GM19023 (cell line): Measurements from ENCODE around the gene LPGAT1.
"Not testable (repeated sequence)": the region's sequence is repeated elsewhere in the genome, so short reads cannot be mapped to it uniquely, and the experiment has no call there.

ENCODE experiments used
- ATAC-seq: cut with Tn5 transposase; IDR thresholded peaks from one replicate; pipeline ENCODE4 v1.9.1; 2021; ENCODE audit warnings: mild to moderate bottlenecking, moderate library complexity; ENCODE audit not compliant: unreplicated experiment

LPGAT1 gene

GRCh38 chr1:211735208-211736170, 95.1 kb downstream of the LPGAT1 start:
- no peak for ATAC-seq

DNA sequence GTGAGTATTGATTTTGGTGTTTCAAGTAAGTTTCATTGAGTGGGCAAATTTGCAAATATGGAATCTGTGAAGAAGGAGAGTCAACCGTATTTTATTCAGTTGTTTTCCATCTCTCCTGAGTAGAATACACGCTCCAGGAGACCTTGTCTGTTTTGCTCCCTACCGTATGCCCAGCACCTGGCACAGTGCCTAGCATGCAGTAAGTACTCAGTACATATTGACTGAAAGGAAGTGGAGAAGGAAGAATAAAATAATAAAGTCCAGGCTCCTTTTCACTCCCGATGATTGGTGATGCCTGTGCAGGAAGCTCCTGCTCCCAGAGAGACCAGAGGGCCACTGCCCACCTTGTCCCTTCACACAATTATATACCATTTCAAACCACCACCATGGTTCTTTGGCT, 95.8 kb downstream of the LPGAT1 start:
- no peak for ATAC-seq

DNA sequence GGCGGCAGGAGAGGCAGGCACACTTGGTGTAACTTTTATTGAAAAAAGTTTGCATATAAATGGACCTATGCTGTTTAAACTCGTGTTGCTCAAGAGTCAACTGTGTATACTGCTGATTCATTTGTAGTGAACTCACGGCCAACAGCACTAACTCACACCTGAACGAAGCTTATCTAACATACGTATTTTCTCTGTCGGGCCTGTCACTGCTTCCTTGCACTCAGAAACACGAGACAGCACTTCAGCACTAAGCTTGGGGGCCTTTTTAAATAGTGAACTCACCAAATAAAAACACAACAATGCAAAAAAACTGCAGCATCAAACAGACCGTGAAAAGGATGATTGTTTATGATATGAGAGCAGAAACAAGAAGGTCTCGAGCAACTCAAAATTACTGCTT, 96.2 kb downstream of the LPGAT1 start:
- no peak for ATAC-seq

DNA sequence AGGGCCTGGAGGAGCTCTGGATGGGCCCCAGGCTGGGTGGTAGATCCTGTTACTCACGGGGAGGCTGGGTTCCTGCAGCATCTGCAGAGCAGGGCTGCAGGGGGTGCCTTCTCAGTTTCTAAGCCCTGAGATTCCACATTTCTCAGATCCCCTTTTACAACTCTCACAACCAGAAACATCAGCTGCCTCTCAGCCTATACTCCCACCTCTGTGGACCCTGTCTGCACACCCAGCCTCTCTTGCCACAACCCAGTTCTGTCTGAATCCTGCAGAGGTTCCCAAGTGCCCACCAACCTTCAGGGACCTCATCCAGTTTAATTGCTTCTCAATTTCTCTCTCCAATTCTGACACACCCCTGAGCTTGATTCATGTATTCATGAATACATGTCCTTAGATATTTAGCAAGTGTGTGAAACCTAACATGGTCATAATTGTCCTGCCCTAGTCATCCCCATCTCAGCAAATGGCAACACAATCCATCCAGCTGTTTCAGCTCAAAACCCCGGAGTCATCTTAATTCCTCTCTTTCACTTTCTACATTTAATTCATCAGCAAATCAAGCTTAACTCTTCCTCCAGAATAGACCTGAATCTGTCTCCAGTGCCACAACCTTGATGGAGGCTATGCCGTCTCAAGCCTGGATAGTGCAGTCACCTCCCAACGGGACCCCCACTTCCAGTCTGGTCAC, 98.1 kb downstream of the LPGAT1 start:
- peak; percentile 50 for ATAC-seq

- ATAC-seq = peak; percentile 30
Measured at GRCh38 chr1:211731456-211732292, 98.9 kb downstream of the LPGAT1 start.

GRCh38 chr1:211730347-211730746, 100.2 kb downstream of the LPGAT1 start:
- ATAC-seq = no peak

- ATAC-seq = no peak
Measured at GRCh38 chr1:211729238-211729637, 101.3 kb downstream of the LPGAT1 start.

DNA sequence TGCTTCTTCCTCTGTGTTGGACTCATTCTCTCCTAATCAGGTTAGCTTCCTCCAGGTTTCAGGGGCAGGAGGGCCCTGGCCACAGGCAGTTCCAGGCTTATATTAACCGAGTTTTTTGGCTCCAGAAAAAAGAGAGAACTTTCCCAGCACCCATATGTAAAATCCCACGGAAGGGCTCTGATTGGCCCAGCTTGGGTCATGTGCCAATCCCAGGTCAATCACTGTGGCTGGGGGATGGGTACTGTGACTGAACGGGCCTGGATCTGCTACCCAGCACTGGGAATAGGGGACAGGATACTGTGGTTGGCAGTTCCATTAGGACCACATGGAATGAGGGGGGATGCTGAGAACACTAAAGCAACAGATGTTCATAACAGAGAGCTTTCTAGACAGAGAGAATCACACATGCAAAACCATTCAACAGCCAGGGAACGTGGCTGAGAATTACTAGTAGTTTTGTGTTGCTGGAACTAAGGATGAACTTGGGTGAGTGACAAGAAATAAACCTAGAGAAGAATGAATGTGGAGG, 104.0 kb downstream of the LPGAT1 start:
- no peak for ATAC-seq

GRCh38 chr1:211724687-211725196, 105.8 kb downstream of the LPGAT1 start:
- no peak for ATAC-seq

DNA sequence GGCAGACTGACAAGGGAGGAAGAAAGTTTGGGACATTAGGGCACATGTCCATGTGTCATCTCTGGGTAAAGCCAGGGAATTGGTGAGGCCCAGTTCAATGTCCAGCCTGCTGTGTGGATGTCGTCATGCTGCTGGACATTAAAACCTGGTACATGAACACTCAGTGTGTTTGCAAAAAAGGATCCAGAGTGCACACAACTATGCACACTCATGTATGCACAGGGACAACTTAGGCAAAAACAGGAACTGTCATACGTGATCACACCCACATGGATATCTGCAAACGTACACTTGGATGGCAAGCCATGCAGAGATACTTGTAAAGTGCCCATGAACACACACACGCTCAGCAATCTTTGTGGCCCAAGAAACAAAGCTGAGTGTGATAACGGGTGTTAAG, 107.3 kb downstream of the LPGAT1 start:
- ATAC-seq = no peak

- ATAC-seq = no peak
Measured at GRCh38 chr1:211722277-211723175, 108.0 kb downstream of the LPGAT1 start.

DNA sequence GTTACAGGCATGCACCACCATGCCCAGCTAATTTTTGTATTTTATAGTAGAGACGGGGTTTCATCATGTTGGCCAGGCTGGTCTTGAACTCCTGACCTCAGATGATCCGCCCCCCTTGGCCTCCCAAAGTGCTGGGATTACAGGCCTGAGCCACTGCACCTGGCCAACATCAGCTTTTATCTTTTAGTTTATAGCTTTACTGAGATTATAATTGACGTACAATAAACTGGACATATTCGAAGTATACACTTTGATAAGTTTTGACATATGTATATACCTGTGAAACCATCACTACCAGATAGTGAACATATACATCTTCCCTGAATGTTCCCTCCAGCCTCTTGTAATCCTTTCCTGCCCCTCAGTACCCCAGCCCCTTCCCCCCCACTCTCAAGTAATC, 114.0 kb downstream of the LPGAT1 start:
- ATAC-seq = not testable (repeated sequence)

- no peak for ATAC-seq
Measured at GRCh38 chr1:211715971-211716370, 114.6 kb downstream of the LPGAT1 start.

DNA sequence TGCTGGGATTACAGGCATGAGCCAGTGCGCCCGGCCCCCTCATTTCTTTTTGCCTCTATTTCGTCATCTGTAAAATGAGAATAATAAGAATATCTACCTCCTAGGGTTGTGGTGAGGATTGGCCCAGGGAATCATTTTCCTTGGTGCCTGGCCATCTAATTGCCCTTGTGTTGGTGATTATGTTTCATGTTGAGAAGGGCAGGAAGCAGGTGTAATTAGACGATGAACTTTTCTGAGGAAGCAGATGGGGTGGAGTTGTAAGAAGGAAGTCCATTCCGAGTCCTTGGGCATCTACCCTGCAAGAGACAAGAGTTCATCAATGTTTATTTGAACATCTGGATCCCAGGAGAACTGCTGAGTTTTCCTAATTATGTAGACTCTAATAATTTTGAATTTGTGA, 116.4 kb downstream of the LPGAT1 start:
- ATAC-seq = no peak

- no peak for ATAC-seq
Measured at GRCh38 chr1:211713231-211713630, 117.3 kb downstream of the LPGAT1 start.

- ATAC-seq = no peak
Measured at GRCh38 chr1:211711315-211711705, 119.3 kb downstream of the LPGAT1 start.

GRCh38 chr1:211710566-211711314, 119.8 kb downstream of the LPGAT1 start:
- ATAC-seq = no peak

GRCh38 chr1:211708926-211709325, 121.6 kb downstream of the LPGAT1 start:
- no peak for ATAC-seq

- ATAC-seq = no peak
Measured at GRCh38 chr1:211708006-211708405, 122.6 kb downstream of the LPGAT1 start.
